Uterus (tissue), 2 donors: ENCODE measurements around the gene SLC22A16.

Source experiments
- CTCF ChIP-seq, 4 experiments: fragments of 200-600 bp in 2 of 4; fragments of 450-650 bp in 2 of 4; sonication (generic) in 2 of 4; IDR thresholded peaks; one replicate each; pipeline ENCODE4 v1.5.1; 2016 to 2019; ENCODE audit warnings: antibody characterized with exemption in 4 of 4, mild to moderate bottlenecking in 2 of 4, moderate library complexity in 1 of 4
- POLR2A ChIP-seq, 2 donors: fragments of 450-650 bp; IDR thresholded peaks; one replicate each; pipeline ENCODE4 v1.6.1; 2016; ENCODE audit warnings: antibody characterized with exemption in 2 of 2, mild to moderate bottlenecking in 1 of 2, moderate library complexity in 1 of 2

- TF ChIP-seq CTCF (IDR thresholded peaks at IDR 0.05): no peak
- TF ChIP-seq POLR2A (IDR thresholded peaks at IDR 0.05): no peak
Observed at GRCh38 chr6:110410511-110410910, 65.9 kb downstream of the SLC22A16 start.
